CD14-positive monocyte (primary cell): ENCODE measurements around the gene SLC35F5. TPM values are rescaled to one million over a fixed set of nuclear protein-coding genes. Genes with fewer than 3 reads are reported as not detected.

Experiments
- DNase-seq, 3 donors: peaks; one replicate each; pipeline ENCODE4 v3.0.0-alpha.2; 2011 to 2022
- H2AFZ ChIP-seq: 2 replicates; pipeline ENCODE4 v1.6.0; 2012; ENCODE audit warnings: mild to moderate bottlenecking, low read depth, low read length, inconsistent platforms; ENCODE audit not compliant: insufficient read depth, poor library complexity, severe bottlenecking
- H3K27ac ChIP-seq, 2 donors: 1 replicate in 1 of 2; 2 replicates in 1 of 2; pipeline ENCODE4 v1.5.1; 2012 to 2013; ENCODE audit warnings: low read length in 2 of 2, control low read depth in 1 of 2, inconsistent platforms in 1 of 2, low read depth in 1 of 2, mild to moderate bottlenecking in 1 of 2
- H3K27me3 ChIP-seq, 2 donors: one replicate each; pipeline versions ENCODE4 v1.6.0 to v1.6.1; 2011 to 2013; ENCODE audit warnings: low read length in 2 of 2; ENCODE audit not compliant: control insufficient read depth in 2 of 2, insufficient read depth in 2 of 2
- H3K36me3 ChIP-seq, 2 donors: replicated peaks in 1 of 2; 1 replicate in 1 of 2; 2 replicates in 1 of 2; pipeline versions ENCODE4 v1.5.1 to v1.6.1; 2012 to 2013; ENCODE audit warnings: low read length in 2 of 2, control low read depth in 1 of 2, inconsistent platforms in 1 of 2, mild to moderate bottlenecking in 1 of 2; ENCODE audit not compliant: insufficient read depth in 2 of 2, control insufficient read depth in 1 of 2
- H3K4me1 ChIP-seq, 2 donors: 1 replicate in 1 of 2; 2 replicates in 1 of 2; pipeline versions ENCODE4 v1.5.1 to v1.6.1; 2012 to 2013; ENCODE audit warnings: low read length in 2 of 2, control low read depth in 1 of 2, inconsistent platforms in 1 of 2, mild to moderate bottlenecking in 1 of 2, moderate library complexity in 1 of 2; ENCODE audit not compliant: insufficient read depth in 2 of 2, control insufficient read depth in 1 of 2
- H3K4me2 ChIP-seq: replicated peaks from 2 replicates; pipeline ENCODE3; 2012; ENCODE audit warnings: low read length, moderate library complexity, mild to moderate bottlenecking; ENCODE audit not compliant: poor library complexity, severe bottlenecking; ENCODE audit errors: extremely low read depth
- H3K4me3 ChIP-seq, 3 experiments: fragments of 200-600 bp in 1 of 3; sonication (generic) in 1 of 3; replicated peaks in 1 of 3; 1 replicate in 2 of 3; 2 replicates in 1 of 3; pipeline ENCODE4 v1.5.1; 2011 to 2013; ENCODE audit warnings: low read length in 3 of 3, mild to moderate bottlenecking in 3 of 3, control low read depth in 2 of 3, low read depth in 2 of 3, inconsistent platforms in 1 of 3, moderate library complexity in 1 of 3
- H3K79me2 ChIP-seq: 2 replicates; pipeline ENCODE4 v1.6.0; 2012; ENCODE audit warnings: mild to moderate bottlenecking, control low read depth, inconsistent platforms, low read length, moderate library complexity; ENCODE audit not compliant: insufficient read depth
- H3K9ac ChIP-seq: 2 replicates; pipeline ENCODE4 v1.6.0; 2017; ENCODE audit warnings: low read length, mild to moderate bottlenecking; ENCODE audit not compliant: insufficient read depth, poor library complexity, severe bottlenecking
- H3K9me3 ChIP-seq, 2 donors: replicated peaks in 1 of 2; 1 replicate in 1 of 2; 2 replicates in 1 of 2; pipeline versions ENCODE4 v1.5.1 to v1.6.1; 2012 to 2013; ENCODE audit warnings: low read length in 2 of 2, control low read depth in 1 of 2; ENCODE audit not compliant: control insufficient read depth in 1 of 2, insufficient read depth in 1 of 2
- H4K20me1 ChIP-seq: 2 replicates; pipeline ENCODE4 v1.6.0; 2012; ENCODE audit warnings: mild to moderate bottlenecking, low read length, control low read depth, moderate library complexity; ENCODE audit not compliant: insufficient read depth
- H3K27ac Mint-ChIP-seq, 7 donors: one replicate each; pipeline ENCODE4 v1.8.0; 2020; ENCODE audit warnings: mild to moderate bottlenecking in 7 of 7, mixed read lengths in 7 of 7, moderate library complexity in 6 of 7, inconsistent platforms in 2 of 7
- H3K27me3 Mint-ChIP-seq, 3 donors: one replicate each; pipeline ENCODE4 v1.8.0; 2021 to 2022; ENCODE audit warnings: low read depth in 3 of 3, mild to moderate bottlenecking in 3 of 3, mixed read lengths in 3 of 3, moderate library complexity in 3 of 3, inconsistent platforms in 1 of 3
- H3K36me3 Mint-ChIP-seq, 2 donors: one replicate each; pipeline ENCODE4 v1.8.0; 2020; ENCODE audit warnings: mixed read lengths in 2 of 2, inconsistent platforms in 1 of 2, mild to moderate bottlenecking in 1 of 2
- H3K4me1 Mint-ChIP-seq: one replicate; pipeline ENCODE4 v1.8.0; 2020; ENCODE audit warnings: mild to moderate bottlenecking, mixed read lengths
- H3K4me3 Mint-ChIP-seq, 2 donors: one replicate each; pipeline ENCODE4 v1.8.0; 2020; ENCODE audit warnings: mild to moderate bottlenecking in 2 of 2, mixed read lengths in 2 of 2, moderate library complexity in 1 of 2
- H3K9me3 Mint-ChIP-seq, 7 donors: one replicate each; pipeline ENCODE4 v1.8.0; 2020 to 2022; ENCODE audit warnings: mixed read lengths in 7 of 7, mild to moderate bottlenecking in 6 of 7, moderate library complexity in 6 of 7, inconsistent platforms in 2 of 7
- CTCF ChIP-seq: fragments of 200-600 bp; IDR thresholded peaks from one replicate; pipeline ENCODE4 v1.8.0; 2022; ENCODE audit warnings: antibody characterized with exemption, mild to moderate bottlenecking
- WGBS: methylation state at CpG from one replicate; pipeline ENCODE4 v1.1.5; 2013; ENCODE audit warnings: missing lambda C conversion rate; ENCODE audit not compliant: insufficient coverage; 5-methylcytosine and 5-hydroxymethylcytosine counted together
- intact Hi-C, 2 donors: fragments of 100-400 bp; cut with micrococcal nuclease; formaldehyde crosslinking; loops; one replicate each; pipeline versions ENCODE4 v1.15.0 to v1.15.1; 2023
- polyA plus RNA-seq, 3 donors: library from polyadenylated mRNA; depleted of rRNA in 1 of 3; unstranded in 2 of 3; stranded (reverse) in 1 of 3; fragments of 300-500 nt in 2 of 3; fragments of >200 nt in 1 of 3; fragmentation: Illumina TruSeq in 2 of 3; gene quantifications; 1 replicate in 2 of 3; 2 replicates in 1 of 3; pipeline ENCODE4 v1.2.3, GENCODE V29; 2012 to 2021

The SLC35F5 gene
- polyA plus RNA-seq, 3 donors: 11.7 to 18.2 (median 13.6) TPM

DNA sequence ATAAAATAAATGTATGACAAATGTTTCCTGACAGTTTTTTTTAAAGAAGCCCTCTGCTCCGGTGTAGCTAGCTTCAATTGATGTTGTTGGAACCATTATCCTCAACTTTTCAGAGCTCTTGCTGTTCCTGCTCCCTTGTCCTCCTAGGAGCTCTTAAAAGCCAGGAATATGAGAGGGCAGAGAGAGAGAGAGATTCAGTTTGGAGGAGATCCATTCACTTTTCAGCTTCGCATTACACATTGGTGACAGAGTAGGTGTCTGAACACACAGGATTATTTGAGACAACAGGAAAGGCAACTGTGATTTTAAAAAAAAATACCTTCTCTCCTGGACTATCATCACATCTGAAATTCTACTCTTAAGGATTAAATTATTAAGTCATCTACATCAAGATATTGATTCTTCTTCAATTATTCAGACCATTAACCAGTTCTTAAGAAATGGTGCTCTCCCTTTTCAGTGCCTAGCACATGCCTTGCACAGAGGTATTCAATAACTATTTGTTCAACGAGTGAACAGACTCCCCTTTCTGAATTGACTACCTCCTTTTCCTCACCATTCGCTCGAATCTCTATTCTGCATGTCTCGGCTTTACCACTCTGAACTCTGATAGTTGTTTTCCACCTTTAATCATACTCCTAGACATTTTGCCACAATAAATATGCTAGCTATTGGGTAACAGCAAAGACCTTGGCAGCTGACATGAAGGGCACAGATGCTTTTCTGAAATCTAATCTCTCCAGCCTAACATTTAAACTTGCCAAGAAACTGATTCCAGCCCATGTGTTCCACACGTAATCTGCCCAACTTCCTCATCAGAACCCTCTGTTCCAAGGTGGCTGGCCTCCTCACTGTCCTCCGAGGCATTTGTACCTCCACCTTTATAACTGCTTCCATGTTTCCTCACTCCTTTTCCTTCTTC lies 28.6 kb upstream of the SLC35F5 start:
- Histone ChIP-seq H3K79me2 (no peaks in the 10 kb centered on the region), H3K9ac (no peak overlapping the region), H3K9me3 (no peaks in the 10 kb centered on the region), H3K4me3 (no peak overlapping the region), H2AFZ (no peak overlapping the region), H3K4me1 (no peaks in the 10 kb centered on the region), H4K20me1 (no peaks in the 10 kb centered on the region), H3K27ac (no peak overlapping the region), H3K27me3 (no peaks in the 10 kb centered on the region), H3K36me3 (no peaks in the 10 kb centered on the region), H3K4me2 (no peak overlapping the region)
- no peak for TF ChIP-seq CTCF
- 78% methylated on average over 6 of the region's 8 CpGs for WGBS
- peaks cover 0 to 8% (median 5%) of the 10 kb centered on the region in 3 donors for H3K27me3 Mint-ChIP-seq
- peak overlapping the region in 1 of 7 donors; percentile 26 for H3K27ac Mint-ChIP-seq
- H3K4me1 Mint-ChIP-seq: peaks cover 4% of the 10 kb centered on the region
- H3K36me3 Mint-ChIP-seq: no peaks in the 10 kb centered on the region
- no peak for DNase-seq
- H3K9me3 Mint-ChIP-seq: no peaks in the 10 kb centered on the region
- intact Hi-C loops: no loop called here
- no peak overlapping the region for H3K4me3 Mint-ChIP-seq

DNA sequence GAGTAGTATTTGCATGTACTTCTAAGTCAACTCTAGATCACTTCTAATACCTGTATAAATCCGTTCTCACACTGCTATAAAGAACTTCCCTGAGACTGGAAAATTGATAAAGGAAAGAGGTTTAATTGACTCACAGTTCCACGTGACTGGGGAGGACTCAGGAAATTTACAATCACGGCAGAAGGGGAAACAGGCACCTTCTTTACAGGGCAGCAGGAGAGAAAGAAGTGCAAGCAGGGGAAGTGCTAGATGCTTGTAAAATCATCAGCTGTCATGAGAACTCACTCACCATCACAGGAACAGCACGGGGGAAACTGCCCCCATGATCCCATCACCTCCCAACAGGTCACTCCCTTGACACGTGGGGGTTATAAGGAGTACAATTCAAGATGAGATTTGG lies 24.0 kb upstream of the SLC35F5 start:
- Histone ChIP-seq H3K4me2 (no peak overlapping the region), H3K36me3 (no peaks in the 10 kb centered on the region), H3K27ac (no peak overlapping the region), H3K79me2 (no peaks in the 10 kb centered on the region), H3K27me3 (no peaks in the 10 kb centered on the region), H4K20me1 (no peaks in the 10 kb centered on the region), H3K4me1 (no peaks in the 10 kb centered on the region), H2AFZ (no peak overlapping the region), H3K4me3 (no peak overlapping the region), H3K9ac (no peak overlapping the region), H3K9me3 (no peaks in the 10 kb centered on the region)
- no peak overlapping the region for H3K27ac Mint-ChIP-seq
- H3K9me3 Mint-ChIP-seq: no peaks in the 10 kb centered on the region
- DNase-seq: no peak
- H3K4me3 Mint-ChIP-seq: no peak overlapping the region
- intact Hi-C loops: no loop called here
- no peak for TF ChIP-seq CTCF
- H3K4me1 Mint-ChIP-seq: peaks cover 4% of the 10 kb centered on the region
- peaks cover 3 to 11% (median 5%) of the 10 kb centered on the region in 3 donors for H3K27me3 Mint-ChIP-seq
- WGBS: no CpG with 5 or more reads among the region's 5 CpGs
- no peaks in the 10 kb centered on the region for H3K36me3 Mint-ChIP-seq
